Fibroblast of the aortic adventitia (primary cell): ENCODE measurements around the gene RRP12. TPM values are rescaled to one million over a fixed set of nuclear protein-coding genes. Genes with fewer than 3 reads are reported as not detected.

Experiments used
- DNase-seq: peaks from one replicate; pipeline ENCODE4 v3.0.0-alpha.2; 2010; ENCODE audit warnings: low read depth
- H3K4me3 ChIP-seq: 2 replicates; pipeline ENCODE4 v1.5.1; 2011; ENCODE audit warnings: low read depth, mild to moderate bottlenecking, control low read depth, low read length, moderate library complexity
- CTCF ChIP-seq: IDR thresholded peaks from 2 replicates; pipeline ENCODE4 v1.5.1; 2011; ENCODE audit warnings: mild to moderate bottlenecking, low read length, control low read depth, inconsistent platforms; ENCODE audit not compliant: insufficient read depth
- total RNA-seq: library from RNA; depleted of rRNA; stranded (reverse); fragments of >200 nt; gene quantifications from 2 replicates; pipeline ENCODE4 v1.2.3, GENCODE V29; 2012; ENCODE audit warnings: low replicate concordance

RRP12 gene
- total RNA-seq, 1 donor = 15.9 TPM

GRCh38 chr10:97327348-97328294 is 73.5 kb downstream of the RRP12 start:
- H3K4me3 ChIP-seq = no peak overlapping the region
- TF ChIP-seq CTCF = no peak
- DNase-seq = no peak

- DNase-seq = no peak
- no peak for TF ChIP-seq CTCF
- H3K4me3 ChIP-seq = no peak overlapping the region
Observed at GRCh38 chr10:97325754-97326153, 75.4 kb downstream of the RRP12 start.

- TF ChIP-seq CTCF = no peak
- no peak overlapping the region for H3K4me3 ChIP-seq
- DNase-seq = no peak
Observed at GRCh38 chr10:97323501-97323900, 77.6 kb downstream of the RRP12 start.

- no peak overlapping the region for H3K4me3 ChIP-seq
- DNase-seq = no peak
- TF ChIP-seq CTCF = no peak
Observed at GRCh38 chr10:97321804-97322190, 79.3 kb downstream of the RRP12 start.

DNA sequence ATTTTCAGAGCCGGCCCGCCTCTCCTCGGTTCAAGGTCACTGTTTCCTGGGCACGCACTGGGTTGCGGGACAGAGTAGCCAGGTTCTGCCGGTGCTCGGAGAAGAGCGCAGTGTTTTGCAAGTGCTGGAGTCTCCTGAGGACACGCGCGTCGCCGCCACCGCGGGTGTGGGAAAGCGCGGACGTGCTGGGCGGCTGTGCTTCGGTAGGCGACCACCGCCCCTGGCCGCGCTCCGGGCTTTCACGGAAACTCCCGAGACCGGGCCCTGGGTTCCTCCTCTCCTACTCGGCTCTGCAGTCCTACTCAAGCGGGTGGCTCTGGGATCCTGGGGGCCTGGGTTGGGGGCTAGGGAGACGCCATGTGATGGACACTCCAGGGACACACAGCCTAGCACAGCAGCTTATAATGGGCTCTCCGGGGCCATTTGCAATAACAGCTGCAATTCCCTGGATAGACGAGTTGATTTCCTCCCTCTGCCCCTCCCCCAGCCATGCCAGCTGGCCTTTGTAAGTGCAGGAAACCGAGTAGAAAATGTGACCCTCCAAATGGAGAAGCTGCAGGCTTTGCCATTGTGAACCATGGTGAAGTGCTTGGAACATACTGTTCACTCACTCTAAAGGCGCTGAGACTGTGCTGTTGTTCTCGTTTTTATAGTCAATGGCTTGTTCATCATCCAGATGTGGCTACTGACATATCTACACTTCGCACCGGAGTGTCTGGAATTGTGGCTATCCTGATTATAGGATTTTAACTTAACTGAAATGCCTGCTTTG is 79.9 kb downstream of the RRP12 start:
- peak overlapping the region; percentile 81 for H3K4me3 ChIP-seq
- DNase-seq = no peak
- no peak for TF ChIP-seq CTCF

GRCh38 chr10:97320480-97321031 is 80.6 kb downstream of the RRP12 start:
- no peak for DNase-seq
- peak overlapping the region; percentile 81 for H3K4me3 ChIP-seq
- no peak for TF ChIP-seq CTCF
